HG02938 (cell line): ENCODE measurements around the gene ZC3H7A.
"Not testable (repeated sequence)": the region's sequence is repeated elsewhere in the genome, so short reads cannot be mapped to it uniquely, and the experiment has no call there.

Experiments used
- ATAC-seq: cut with Tn5 transposase; IDR thresholded peaks from one replicate; pipeline ENCODE4 v1.9.1; 2021; ENCODE audit warnings: mild to moderate bottlenecking, moderate library complexity; ENCODE audit not compliant: unreplicated experiment

ZC3H7A gene

DNA sequence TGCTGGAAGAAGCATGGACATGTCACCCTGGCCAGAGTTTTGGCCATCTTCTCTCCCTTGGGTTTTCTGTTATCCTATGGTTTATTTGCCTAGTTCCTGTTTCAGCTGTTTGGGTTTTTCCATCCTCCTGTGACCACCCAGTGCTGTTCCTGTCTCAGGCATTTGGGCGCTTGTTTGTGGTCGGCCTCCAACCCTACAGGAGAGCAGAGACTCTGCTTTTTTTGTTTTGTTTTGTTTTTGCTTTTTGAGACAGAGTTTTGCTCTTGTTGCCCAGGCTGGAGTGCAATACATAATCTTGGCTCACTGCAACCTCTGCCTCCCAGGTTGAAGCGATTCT lies 3.3 kb upstream of the ZC3H7A start:
- ATAC-seq, result no peak

- no peak for ATAC-seq
Observed at GRCh38 chr16:11799509-11800381, 2.7 kb upstream of the ZC3H7A start.

- ATAC-seq, result no peak
Observed at GRCh38 chr16:11799017-11799381, 1.9 kb upstream of the ZC3H7A start.

DNA sequence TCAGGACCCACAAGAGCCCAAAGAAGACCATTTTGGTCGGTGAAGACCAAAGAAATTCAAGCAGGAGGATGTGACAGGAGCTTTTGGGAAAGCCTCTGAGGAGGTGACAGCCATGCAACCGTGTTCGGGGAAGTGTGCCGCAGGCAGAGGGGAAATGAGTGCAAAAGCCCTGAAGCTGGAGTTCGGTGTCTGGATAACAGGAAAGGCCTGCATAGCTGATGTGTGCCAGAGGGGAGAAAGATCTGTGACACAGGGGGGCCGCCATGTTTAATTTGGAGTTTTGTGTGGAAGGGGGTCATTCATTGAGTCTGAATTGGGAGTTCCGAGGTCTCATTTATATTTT lies 870 bp upstream of the ZC3H7A start:
- ATAC-seq, result no peak

GRCh38 chr16:11796227-11797165 lies 562 bp downstream of the ZC3H7A start:
- ATAC-seq, result peak; percentile 4

GRCh38 chr16:11795887-11796226 lies 1.2 kb downstream of the ZC3H7A start:
- no peak for ATAC-seq

GRCh38 chr16:11794996-11795886 lies 1.8 kb downstream of the ZC3H7A start:
- ATAC-seq, result no peak

DNA sequence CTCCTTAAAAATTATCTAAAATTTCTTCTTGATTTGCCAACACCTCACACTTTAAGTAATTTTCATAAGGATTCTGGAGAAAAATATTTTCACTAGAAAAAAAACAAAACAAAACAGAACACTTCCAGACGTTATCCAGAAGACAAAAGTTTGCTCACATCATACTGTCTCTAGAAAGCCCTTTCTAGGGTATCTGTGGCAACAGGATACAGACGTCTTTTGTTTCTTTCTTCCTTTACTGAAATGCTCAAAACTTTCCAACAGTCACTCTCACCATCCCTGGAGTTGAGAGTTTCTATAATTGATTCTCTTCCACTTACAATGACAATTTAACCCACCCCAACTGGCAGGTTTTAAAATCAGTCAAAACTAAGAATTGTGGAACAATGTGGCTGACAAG lies 2.6 kb downstream of the ZC3H7A start:
- ATAC-seq, result no peak

DNA sequence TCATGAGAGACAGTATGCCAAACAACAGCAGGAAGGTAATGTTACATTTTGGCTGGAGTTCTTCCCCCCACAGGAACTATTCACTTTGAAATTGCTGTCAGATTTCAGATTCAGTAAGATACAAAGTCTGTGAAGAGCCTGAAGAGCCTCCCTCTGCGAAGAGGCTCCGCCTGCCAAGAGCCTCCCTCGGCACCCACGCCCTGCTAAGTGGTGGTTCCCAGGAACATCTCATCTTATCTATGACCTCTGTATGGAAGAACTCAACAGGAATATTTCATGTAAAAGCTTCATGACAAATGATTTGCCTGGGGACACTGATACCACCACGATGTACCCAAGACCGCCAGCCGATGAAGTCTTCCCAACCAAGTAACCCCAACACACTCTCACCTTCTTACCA lies 3.2 kb downstream of the ZC3H7A start:
- no peak for ATAC-seq

DNA sequence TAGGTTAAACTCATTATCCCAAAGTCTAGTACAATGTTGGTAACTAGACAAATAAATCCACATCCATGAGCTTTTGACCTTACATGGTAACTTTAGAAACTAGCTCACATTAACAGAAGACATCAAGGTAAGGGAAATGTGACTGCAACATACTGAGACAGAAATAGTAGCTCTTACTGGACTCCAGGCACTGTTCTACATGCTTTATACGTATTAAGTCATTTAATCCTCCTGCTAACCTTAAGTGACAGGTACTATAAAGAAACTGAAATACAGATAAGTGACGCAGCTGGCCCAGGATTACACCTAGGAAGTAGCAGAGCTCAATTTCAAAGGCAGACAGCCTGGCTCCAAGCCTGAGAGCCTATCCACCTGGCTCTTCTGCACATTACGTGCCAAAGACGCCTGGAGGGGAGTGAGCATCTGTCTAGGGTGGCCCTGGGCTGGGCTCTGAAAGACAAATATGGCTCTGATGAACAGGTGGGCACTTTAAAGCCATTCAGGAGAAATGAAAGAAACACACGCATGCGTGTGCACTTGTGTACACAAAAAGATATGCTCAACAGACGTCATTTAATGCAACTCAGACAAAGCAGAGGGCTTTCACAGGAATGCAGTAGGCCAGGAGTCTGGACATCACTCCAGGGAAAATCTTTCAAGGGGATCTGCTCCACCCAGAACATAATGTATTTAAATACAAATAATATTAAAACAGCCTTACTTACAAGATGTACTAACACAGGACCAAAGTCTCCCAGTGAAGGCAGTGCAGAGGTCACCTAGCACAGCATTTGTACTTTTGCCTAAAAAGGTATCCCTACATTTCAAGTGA lies 4.4 kb downstream of the ZC3H7A start:
- no peak for ATAC-seq

DNA sequence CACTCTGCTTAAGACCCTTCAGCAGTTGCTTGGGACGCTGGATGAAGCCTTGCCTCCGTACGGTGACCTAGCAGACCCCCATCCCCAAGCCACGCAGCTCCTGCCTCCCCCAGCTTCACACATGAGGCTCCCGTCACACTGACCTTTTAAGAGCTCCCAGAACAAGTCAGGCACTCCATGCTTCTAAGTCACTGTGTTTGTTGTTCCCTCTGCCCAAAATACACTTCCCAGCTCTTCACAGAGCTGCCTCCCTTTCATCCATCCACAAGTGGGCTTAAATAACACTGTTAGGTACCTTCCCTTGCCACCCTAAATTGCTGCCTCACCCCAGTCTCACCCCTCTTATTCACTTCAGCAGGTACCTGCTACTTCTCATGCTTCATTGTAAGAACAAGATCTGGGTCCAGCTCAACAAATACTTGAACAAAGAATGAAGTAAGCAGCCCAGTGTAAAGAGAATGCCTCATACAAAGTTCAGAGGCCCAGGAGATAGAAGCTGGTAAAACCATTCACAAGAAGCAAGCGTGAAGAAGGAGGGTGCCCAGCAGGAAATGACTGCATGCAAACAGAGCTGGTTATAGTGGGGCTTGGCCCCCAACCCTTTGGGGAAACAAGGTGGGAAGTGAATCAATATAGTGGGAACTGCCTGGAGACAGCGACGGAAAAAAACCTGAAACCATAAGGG lies 5.8 kb downstream of the ZC3H7A start:
- no peak for ATAC-seq

DNA sequence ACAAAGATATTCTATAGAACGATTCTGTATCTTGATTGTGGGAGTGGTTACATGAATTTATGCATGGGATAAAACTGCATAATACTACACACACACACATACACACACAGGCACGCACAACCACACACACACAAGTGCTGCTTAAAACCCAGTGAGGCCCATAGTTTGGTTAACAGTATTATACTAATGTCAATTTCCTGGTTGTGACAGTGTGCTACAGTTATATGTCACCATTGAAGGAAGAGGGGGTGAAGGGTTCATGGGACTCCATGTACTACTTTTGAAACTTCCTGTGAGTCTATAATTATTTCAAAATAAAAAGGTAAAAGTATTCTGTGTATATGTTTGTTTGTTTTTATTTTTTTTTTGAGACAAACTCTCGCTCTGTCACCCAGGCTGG lies 8.1 kb downstream of the ZC3H7A start:
- ATAC-seq, result no peak

- not testable (repeated sequence) for ATAC-seq
Observed at GRCh38 chr16:11784980-11785599, 12.0 kb downstream of the ZC3H7A start.

- ATAC-seq, result not testable (repeated sequence)
Observed at GRCh38 chr16:11784381-11784780, 12.7 kb downstream of the ZC3H7A start.

DNA sequence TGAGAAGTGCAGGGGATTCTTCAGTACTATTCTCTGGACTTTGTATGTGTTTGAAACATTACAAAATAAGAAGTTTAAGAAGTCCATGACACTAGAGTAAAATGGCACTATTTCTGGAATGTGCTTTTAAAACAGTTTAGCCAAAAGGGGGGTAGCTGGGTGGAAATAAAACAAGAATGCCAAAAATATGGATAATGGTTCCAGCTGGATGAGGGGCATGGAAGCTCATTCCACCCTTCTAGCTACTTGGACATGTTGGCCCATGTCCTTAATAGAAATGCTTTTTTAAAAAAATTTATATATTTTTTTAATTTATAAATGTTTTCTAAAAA lies 13.1 kb downstream of the ZC3H7A start:
- no peak for ATAC-seq

DNA sequence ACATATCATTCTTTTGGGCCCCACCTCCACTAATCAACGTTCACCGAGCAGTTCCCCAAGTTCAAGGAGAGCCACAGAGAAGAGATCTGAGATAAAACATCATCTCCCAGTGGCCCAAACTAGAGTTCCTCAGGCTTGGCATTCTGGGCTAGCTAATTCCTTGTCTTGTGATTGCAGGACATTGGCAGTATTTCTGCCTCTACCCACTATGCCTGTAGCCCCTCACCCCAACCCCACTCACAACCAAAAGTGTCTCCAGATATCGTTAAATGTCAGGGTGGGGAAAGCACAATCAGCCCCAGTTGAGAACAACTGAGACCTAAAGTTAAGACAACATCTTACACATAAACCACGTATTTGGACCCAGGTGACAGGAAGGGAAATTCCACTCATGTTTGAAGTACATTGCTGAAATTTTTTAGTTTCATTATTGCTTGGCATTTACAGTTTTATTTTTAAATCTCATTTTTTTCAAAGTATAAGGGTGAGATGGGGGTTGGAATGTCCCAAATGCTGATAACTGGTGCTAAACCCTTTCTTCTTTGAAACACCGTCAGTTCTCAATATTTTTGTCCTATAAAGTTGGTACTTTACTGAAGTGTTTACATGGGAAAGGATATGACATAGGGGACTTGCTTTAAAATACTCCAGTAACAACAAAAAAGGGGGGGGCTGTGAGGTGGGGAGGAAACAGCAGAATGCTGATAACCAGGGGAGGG lies 13.6 kb downstream of the ZC3H7A start:
- peak; percentile 56 for ATAC-seq

- no peak for ATAC-seq
Observed at GRCh38 chr16:11781773-11782172, 15.3 kb downstream of the ZC3H7A start.

GRCh38 chr16:11780991-11781680 lies 15.9 kb downstream of the ZC3H7A start:
- ATAC-seq, result no peak
